ENCODE measurements around the gene SLC5A6.

SLC5A6 gene

DNA sequence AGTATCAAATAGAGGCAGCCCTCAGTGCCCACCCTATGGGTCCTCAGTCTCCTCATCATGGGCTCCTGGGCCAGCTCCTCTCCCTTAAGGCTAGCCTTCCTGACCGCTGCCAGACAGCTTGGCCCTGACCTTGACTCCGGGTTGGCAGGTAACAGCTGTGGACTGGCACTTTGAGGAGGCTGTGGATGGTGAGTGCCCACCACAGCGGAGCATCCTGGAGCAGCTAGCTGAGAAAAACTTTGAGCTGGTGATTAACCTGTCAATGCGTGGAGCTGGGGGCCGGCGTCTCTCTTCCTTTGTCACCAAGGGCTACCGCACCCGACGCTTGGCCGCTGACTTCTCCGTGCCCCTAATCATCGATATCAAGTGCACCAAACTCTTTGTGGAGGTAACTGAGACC is 24.1 kb upstream of the SLC5A6 start:
- DNase-seq = no peak

DNA sequence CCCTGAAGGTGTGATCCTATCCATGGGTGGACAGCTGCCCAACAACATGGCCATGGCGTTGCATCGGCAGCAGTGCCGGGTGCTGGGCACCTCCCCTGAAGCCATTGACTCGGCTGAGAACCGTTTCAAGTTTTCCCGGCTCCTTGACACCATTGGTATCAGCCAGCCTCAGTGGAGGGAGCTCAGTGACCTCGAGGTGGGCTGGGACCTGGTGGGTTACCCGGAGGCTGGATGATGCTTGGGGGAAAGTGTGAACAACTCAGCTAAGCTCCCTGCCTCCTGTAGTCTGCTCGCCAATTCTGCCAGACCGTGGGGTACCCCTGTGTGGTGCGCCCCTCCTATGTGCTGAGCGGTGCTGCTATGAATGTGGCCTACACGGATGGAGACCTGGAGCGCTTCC is 21.3 kb upstream of the SLC5A6 start:
- no peak for DNase-seq

GRCh38 chr2:27231921-27232320 is 19.9 kb upstream of the SLC5A6 start:
- no peak for DNase-seq

- DNase-seq = no peak
Measured at GRCh38 chr2:27227501-27227900, 15.4 kb upstream of the SLC5A6 start.

DNA sequence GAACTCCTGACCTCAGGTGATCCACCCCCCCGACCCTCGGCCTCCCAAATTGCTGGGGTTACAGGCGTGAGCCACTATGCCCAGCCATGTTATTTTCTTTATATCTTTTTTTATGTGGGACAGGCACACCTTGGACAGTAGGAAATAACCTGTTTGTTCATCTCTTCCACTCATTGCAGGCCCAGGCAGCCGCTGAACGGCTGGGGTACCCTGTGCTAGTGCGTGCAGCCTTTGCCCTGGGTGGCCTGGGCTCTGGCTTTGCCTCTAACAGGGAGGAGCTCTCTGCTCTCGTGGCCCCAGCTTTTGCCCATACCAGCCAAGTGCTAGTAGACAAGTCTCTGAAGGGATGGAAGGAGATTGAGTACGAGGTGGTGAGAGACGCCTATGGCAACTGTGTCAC is 13.5 kb upstream of the SLC5A6 start:
- no peak for DNase-seq

DNA sequence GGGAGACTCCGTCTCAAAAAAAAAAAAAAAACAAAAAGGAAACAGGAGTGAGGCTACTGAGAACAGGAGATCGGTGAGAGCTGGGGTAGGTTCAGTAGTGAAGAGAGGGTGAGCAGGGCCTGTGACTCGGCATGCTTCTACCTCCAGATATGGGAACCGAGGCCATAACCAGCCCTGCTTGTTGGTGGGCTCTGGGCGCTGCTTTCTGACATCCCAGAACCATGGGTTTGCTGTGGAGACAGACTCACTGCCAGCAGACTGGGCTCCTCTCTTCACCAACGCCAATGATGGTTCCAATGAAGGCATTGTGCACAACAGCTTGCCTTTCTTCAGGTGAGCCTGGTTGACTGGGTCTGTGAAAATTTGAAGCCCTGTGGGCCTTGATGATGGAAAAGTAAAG is 11.3 kb upstream of the SLC5A6 start:
- DNase-seq = no peak

- DNase-seq = no peak
Measured at GRCh38 chr2:27222407-27222806, 10.3 kb upstream of the SLC5A6 start.

DNA sequence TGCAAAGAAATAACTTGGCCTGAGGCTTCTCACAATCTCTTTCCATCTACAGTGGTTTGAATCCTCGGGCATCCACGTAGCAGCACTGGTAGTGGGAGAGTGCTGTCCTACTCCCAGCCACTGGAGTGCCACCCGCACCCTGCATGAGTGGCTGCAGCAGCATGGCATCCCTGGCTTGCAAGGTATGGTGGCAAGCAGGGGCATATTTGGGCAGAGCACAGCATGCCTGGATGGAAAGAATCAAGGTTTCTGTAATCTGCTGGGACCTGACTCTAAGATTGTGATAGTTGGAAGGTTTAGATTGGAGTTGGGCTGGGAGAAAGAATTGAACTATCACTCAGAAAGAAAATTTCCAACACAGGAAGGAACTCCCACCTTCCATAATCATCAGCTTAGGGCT is 9.1 kb upstream of the SLC5A6 start:
- no peak for DNase-seq

DNA sequence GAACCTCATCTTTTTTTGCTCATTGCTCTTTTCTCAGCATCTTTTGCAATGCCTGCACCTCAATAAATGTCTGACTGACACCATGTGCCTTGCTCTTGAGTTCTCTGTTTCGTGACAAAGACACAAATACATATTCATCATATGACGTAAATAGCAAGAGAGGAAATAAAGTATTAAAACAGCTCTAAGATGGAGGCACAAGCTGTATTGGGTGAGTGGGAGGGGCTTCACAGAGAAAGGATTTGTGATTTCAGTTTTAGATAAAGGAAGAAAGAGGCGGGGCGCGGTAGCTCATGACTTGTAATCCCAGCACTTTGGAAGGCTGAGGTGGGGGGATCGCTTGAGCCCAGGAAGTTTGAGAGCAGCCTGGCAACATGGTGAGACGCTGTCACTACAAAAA is 8.0 kb upstream of the SLC5A6 start:
- DNase-seq = no peak

DNA sequence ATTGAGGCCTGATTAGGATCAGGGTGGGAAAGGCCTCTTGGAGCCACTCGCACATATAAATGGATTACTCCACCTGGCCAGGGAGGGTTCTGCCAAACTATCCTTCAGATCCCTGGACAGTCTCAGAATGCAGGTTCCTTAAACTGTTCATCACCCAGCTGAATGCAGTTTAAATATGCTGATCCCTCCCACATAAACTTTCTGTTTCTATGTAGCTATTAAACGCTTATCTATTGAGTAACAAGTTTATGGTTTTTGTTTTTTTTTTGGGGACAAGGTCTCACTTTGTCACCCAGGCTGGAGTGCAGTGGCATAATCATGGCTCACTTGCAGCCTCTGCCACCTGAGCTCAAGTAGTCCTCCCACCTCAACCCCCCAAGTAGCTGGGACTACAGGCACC is 7.0 kb upstream of the SLC5A6 start:
- DNase-seq = peak; percentile 57

DNA sequence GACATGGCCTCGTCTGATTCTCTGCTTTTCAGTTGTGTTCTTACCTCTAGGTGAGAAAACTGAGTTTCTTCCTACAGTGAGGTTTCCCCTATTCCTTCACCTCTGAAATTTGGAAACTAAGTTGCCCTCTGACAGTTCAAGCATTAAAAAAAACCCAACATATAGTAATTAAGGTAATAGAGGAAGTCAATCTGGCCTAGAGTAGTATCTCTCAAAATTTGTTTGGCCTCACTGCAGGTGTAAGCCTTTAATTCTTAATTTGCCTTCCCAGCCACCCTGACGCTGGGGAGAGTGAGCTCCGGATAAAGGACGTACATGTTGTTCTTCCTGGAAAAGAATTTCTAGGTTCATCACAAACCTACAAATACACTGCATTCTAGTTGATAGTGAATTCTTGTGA is 6.5 kb upstream of the SLC5A6 start:
- no peak for DNase-seq

- peak; percentile 89 for DNase-seq
Measured at GRCh38 chr2:27217173-27218121, 5.4 kb upstream of the SLC5A6 start, which contains the start of gene CAD. TSS of gene CAD (plus strand) at chr2:27217369. CDS start at chr2:27217552, 183 bp downstream.

GRCh38 chr2:27216416-27217137 is 4.5 kb upstream of the SLC5A6 start:
- no peak for DNase-seq

DNA sequence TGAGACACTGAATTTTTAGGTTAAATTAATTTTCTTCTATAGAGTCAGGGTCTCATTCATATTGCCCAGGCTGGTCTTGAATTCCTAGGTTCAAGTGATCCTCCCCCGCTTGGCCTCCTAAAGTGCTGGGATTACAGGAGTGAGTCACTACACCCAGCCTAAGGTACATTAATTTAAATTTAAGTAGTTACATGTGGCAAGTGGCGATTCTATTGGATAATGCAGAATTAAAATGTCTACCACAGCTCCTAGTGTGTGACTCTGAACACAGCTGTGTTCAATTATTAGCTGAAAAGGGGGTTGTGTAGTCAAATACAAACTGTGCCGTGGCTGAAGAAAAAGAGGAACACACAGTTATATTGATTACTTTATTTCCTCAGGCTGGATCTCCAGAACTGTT is 2.9 kb upstream of the SLC5A6 start:
- no peak for DNase-seq

DNA sequence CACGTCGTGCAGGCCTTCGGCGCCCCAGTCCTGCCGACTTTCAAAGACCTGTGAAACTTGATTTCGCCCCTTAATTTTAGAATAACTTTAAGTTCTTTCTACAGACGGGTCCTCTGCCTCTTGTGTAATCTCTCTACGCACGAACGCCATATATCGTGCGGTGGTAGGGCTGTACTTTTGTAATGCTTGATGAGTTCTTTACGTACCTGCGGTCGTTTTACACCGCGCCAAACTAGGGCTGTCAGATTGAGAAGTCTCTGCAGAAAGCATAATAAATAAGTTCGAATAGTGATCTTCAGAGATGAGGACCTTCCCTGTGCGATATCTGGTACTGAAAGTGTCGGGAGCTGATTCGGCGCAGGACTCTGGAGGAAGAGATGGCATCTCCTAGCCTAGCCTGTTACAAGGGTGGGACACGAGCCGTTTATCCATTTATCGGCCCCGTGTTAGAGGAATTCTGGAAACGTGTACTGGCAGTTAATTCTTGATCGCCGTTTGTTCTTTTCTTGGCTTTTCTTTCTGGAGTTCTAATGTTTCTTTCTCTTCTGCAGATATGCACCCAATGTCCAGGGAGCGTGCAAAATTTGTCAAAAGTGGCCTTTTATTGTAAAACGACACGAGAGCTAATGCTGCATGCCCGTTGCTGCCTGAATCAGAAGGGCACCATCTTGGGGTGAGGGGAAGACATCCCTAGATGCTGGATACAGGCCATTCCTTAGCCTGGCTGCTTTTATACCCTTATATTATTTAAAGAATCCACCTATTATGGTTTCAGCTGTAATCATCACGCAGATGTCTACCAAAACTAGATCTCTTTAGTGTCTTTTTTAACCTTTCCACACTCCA is 781 bp upstream of the SLC5A6 start:
- peak; percentile 49 for DNase-seq

DNA sequence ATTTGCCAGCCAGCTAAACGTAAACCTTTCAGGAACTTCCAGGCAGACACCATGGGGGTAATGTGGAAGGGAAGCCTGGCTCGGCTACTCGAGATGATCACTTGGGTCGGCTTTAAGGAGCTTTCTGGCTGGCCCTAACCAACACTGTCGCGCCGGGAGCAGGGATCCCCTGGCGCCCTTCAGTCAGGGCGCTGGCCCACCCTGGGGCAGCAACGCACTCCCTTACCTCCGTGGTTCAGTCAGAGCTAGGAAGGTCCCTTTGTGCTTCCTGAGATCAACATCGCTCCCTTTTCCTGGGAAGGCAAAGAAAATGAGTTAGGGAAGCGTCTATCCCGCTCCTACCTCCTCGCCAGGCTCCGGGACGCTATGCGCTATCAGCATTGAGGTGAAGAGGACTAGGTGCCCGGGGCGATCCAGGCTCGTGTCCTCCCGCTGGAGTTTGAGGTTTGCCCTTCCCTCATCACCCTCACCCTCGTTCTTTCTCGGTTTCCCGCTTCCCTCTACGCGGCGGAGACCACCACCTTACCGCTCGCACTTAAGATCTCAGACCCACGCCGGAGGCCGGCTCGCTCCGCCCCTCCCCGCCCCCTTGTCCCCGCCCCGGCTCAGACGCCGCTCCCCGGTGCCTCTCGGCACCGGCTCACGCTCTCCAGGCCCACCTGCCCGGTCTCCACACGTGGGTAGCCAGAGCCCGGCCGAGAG is 676 bp downstream of the SLC5A6 start:
- no peak for DNase-seq

DNA sequence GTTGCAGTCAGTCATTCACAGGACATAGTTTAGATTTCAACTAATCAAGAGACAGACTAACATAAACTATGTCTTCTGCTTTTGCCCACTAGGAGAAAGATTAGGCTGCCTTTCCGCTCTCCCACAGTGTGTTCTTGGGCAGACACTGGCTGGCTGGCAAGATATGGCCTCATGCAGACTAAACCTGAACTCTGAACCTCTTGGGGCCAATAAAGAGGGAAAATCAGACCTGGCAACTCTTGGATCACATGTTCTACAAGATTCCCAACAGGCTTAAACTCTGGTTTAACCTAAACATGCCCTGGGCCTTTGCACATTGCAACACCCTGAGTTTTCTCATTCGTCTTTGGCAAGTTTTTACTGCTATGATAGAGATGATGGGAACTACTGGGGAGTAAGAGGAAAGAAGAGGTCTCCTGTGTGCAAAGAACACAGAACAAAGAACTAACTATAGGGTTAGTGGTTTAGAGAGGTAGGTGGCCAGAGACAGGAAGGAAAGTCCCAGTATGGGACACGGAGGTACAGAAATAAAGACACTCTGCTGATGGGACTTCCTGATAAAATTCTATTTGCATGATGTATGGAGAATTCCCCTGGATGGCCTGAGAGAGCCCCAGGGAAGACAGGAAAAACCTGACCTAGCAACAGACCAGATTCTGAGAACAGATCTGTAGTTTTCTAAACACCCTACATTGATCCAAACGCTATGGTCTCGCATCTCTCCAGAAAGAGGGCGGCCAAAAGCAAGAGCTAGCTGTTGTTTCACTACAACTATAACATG is 2.3 kb downstream of the SLC5A6 start:
- DNase-seq = no peak

GRCh38 chr2:27208486-27209050 is 3.5 kb downstream of the SLC5A6 start:
- no peak for DNase-seq

- DNase-seq = no peak
Measured at GRCh38 chr2:27206346-27206745, 5.7 kb downstream of the SLC5A6 start.

DNA sequence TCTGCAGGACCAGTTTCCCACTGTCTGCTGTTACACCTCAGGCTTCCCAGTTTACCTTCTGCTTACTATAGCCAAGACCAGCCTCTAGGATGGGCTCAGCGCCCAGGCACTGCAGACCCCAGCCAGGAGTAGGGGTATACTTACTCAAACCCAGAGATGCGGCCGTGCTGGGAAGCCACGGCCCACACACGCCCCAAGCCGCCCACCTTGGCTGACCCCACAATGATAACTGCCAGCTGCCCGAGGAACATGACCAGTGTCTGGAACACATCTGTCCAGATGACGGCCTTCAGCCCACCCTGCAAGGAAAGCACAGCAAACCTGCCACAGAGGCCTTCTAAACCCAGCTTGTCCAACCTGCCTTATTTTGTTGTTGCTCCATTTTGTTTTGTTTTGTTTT is 6.9 kb downstream of the SLC5A6 start:
- DNase-seq = no peak

DNA sequence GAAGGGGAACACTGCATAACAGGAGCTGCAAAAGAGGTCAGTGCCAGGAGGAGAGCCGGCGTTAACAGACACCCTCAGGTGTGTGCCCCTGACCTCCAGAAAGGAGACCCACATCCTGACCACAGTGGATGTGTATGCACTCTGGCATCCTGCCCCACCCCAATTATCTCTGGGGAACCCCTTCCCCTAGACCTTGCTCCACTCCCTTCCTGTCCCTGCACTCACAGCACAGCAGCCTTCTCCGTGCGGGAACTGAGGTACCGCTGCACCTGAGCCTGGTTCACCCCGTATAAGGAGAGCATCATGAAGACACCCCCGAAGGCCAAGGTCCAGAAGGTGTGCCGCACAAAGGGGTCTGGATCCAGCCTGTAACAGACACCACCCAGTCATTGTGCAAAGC is 7.5 kb downstream of the SLC5A6 start:
- DNase-seq = no peak

Measured in inflammatory macrophage treated with lipopolysaccharide for 4 hours (primary cell).